WERI-Rb-1 (cell line): ENCODE measurements around the gene BICDL1.

ENCODE experiments used
- DNase-seq: peaks from one replicate; pipeline ENCODE4 v3.0.0-alpha.2; 2020
- H3K27ac ChIP-seq: fragments of 250-450 bp; sonication (Bioruptor Pico); 2 replicates; pipeline ENCODE4 v1.5.1; 2020; ENCODE audit warnings: mild to moderate bottlenecking, moderate library complexity
- H3K27me3 ChIP-seq: fragments of 250-450 bp; sonication (Bioruptor Pico); 2 replicates; pipeline ENCODE4 v1.5.1; 2021; ENCODE audit warnings: mild to moderate bottlenecking, low read depth, moderate library complexity; ENCODE audit not compliant: insufficient read depth, severe bottlenecking
- H3K36me3 ChIP-seq: fragments of 250-450 bp; sonication (Bioruptor Pico); 2 replicates; pipeline ENCODE4 v1.5.1; 2020; ENCODE audit warnings: mild to moderate bottlenecking, moderate library complexity
- H3K4me3 ChIP-seq: 2 replicates; pipeline ENCODE4 v1.5.1; 2011; ENCODE audit warnings: low read depth, mild to moderate bottlenecking, control low read depth, low read length
- H3K9me3 ChIP-seq: fragments of 250-450 bp; sonication (Bioruptor Pico); 2 replicates; pipeline ENCODE4 v1.5.1; 2021; ENCODE audit warnings: mild to moderate bottlenecking, moderate library complexity; ENCODE audit not compliant: severe bottlenecking
- TF ChIP-seq, protein P1 (sequence below): IDR thresholded peaks from 2 replicates; pipeline ENCODE4 v1.5.1; 2011; ENCODE audit warnings: low read depth, mild to moderate bottlenecking, control low read depth, inconsistent platforms, low read length

Gene BICDL1

DNA sequence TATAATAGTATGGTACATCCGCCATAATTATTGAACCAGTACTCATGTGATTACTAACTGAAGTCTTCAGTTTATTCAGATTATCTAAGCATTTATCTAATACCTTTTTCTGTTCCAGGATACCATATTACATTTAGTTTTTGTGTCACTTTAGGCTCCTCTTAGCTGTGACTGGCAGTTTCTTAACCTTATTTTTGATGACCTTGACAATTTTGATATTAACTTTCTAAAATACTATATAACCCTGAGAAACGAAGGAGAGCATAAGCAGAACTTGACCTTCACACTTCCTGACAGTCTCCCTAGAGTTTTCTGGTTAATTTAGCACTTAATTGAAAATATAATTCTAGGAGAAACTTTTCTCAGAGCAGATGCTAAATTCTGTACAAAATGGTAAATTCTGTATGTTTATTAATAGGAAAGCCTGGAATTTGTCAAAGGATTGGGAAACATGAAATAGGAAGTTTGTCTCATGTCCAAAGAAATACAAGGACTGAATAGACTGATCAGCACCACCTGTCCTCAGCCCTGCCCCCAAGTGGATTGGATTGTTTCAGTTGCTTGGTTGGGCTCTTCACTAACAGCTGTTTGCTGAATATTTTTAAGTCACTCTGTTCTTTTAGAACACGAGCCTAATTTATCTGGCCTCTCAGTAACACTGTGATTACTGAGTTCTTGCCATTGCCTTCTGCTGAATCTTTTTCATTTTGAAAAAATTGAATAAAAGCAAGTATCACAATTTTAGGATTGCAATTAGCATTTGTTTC lies 6.0 kb downstream of the BICDL1 start:
- Histone ChIP-seq H3K36me3 (peaks cover 16% of the 10 kb centered on the region), H3K9me3 (no peaks in the 10 kb centered on the region), H3K27ac (no peak overlapping the region), H3K4me3 (no peak overlapping the region), H3K27me3 (no peaks in the 10 kb centered on the region)
- TF ChIP-seq, protein P1, sequence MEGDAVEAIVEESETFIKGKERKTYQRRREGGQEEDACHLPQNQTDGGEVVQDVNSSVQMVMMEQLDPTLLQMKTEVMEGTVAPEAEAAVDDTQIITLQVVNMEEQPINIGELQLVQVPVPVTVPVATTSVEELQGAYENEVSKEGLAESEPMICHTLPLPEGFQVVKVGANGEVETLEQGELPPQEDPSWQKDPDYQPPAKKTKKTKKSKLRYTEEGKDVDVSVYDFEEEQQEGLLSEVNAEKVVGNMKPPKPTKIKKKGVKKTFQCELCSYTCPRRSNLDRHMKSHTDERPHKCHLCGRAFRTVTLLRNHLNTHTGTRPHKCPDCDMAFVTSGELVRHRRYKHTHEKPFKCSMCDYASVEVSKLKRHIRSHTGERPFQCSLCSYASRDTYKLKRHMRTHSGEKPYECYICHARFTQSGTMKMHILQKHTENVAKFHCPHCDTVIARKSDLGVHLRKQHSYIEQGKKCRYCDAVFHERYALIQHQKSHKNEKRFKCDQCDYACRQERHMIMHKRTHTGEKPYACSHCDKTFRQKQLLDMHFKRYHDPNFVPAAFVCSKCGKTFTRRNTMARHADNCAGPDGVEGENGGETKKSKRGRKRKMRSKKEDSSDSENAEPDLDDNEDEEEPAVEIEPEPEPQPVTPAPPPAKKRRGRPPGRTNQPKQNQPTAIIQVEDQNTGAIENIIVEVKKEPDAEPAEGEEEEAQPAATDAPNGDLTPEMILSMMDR = no peak
- DNase-seq = no peak

DNA sequence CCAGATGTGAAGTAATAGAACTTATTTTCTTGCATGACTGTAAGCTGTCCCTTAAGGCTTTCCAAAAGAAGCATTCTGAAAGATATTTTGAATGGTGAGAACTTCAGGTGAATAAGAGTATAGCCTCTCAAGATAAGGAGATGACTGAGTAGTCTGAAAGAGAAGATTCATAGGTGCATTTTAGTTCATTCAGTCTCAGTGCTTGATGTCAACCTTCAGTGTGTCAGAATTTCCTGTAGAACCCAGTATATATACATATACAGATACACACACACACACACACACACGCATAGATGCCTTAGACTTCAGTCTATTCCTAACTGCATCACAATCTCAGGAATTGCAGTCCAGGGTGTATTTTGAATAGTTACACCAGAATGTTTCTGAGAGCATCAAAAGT lies 7.4 kb downstream of the BICDL1 start:
- Histone ChIP-seq H3K36me3 (peaks cover 26% of the 10 kb centered on the region), H3K27me3 (no peaks in the 10 kb centered on the region), H3K27ac (no peak overlapping the region), H3K9me3 (no peaks in the 10 kb centered on the region), H3K4me3 (no peak overlapping the region)
- no peak for DNase-seq
- TF ChIP-seq, protein P1 = no peak

DNA sequence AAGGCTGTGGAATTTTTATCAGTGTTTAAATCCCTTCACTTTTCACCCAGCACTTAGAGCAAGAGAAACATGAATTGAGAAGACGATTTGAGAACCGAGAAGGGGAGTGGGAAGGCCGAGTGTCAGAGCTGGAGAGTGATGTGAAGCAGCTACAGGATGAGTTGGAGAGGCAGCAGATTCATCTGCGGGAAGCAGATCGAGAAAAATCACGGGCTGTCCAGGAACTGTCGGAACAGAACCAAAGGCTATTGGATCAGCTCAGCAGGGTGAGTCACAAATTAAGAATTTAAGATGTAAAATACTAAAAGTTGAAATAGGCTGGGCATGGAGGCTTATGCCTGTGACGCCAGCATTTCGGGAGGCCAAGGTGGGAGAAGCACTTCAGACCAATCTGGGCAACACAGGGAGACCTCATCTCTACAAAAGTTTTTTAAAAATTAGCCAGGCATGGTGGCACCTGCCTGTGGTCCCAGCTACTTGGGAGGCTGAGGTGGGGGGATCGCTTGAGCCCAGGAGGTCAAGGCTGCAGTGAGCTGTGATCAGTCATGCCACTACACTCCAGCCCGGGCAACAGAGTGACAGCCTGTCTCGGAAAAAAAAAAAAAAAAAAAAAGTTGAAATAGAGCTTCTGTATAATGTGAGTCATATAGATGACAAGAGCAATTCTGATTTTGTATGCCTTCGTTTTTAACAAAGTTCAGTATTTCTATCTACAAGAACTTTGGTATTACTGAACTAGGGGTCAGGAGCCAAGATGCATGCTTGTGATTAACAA lies 9.6 kb downstream of the BICDL1 start:
- H3K4me3 ChIP-seq = no peak overlapping the region
- TF ChIP-seq, protein P1 = no peak

DNA sequence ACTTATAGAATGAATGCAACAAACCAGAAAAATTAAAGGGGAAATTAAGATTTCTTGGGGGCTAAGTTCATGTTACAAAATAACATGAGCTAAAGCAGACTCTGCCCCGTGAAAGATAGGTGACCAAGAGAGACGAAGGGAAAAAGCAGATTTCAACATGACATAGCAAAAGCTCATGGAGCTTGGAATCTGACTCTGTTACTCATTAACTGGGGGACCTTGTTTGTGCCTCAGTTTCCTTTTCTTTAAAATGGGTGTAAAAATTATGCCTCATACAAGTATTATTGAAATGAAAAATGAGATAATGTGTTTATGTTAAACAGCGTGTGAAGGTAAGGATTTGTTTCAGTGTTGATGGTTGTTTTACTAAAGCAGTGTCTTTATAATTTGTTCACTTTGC lies 11.5 kb downstream of the BICDL1 start:
- H3K4me3 ChIP-seq = no peak overlapping the region
- peaks cover 42% of the 10 kb centered on the region for H3K36me3 ChIP-seq
- H3K27ac ChIP-seq = no peak overlapping the region
- TF ChIP-seq, protein P1 = no peak
- no peaks in the 10 kb centered on the region for H3K9me3 ChIP-seq
- DNase-seq = no peak
- H3K27me3 ChIP-seq = no peaks in the 10 kb centered on the region

More for the DNA sequence above, 9.6 kb downstream of the BICDL1 start:
- Histone ChIP-seq H3K9me3 (no peaks in the 10 kb centered on the region), H3K27ac (no peak overlapping the region), H3K36me3 (peaks cover 33% of the 10 kb centered on the region), H3K27me3 (no peaks in the 10 kb centered on the region)
- DNase-seq = no peak

DNA sequence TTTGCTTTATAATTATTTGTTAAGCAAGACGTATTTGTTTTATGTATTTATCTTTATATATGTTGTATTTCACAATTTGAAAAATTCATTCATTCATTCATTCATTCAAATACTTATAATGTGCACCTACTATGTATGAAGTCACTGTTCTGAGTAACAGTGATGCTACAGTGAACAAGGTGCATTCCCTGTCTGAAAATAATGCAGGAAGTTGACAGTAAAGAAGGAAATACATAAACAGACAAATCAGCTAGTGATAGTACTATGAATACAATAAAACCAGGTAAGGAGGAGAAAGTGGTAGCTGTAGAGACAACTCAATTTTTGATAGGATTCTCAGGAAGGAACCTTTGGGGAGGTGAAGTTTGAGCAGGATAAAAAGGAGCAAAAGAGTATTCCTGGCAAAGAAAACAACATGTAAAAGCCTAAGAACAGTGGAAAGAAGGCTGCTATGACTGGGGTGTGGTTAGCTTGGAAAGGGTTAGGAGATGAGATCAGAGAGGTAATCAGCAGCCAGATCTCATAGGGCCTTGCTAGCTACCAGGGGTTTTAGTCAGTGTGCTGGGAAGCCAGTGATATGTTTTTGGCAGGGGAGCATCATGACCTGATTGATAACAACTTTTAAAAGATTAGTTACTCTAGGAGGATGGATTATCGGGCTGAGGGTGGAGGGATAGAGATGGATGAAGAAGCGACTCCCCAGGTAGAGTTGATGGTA lies 17.4 kb downstream of the BICDL1 start:
- TF ChIP-seq, protein P1 = no peak
- no peaks in the 10 kb centered on the region for H3K27me3 ChIP-seq
- H3K4me3 ChIP-seq = no peak overlapping the region
- no peaks in the 10 kb centered on the region for H3K9me3 ChIP-seq
- H3K27ac ChIP-seq = no peak overlapping the region
- no peak for DNase-seq
- peaks cover 25% of the 10 kb centered on the region for H3K36me3 ChIP-seq
